ENCODE data around the gene CTNNB1.

CTNNB1 gene

GRCh38 chr3:41176596-41176995 lies 22.7 kb upstream of the CTNNB1 start:
- Histone ChIP-seq H3F3A (ENCODE audit: insufficient read depth, low read length) (no peaks in the 10 kb centered on the region), H3K9me3 (ENCODE audit: low read length) (no peaks in the 10 kb centered on the region), H3K36me3 (ENCODE audit: insufficient read depth, low read length) (no peaks in the 10 kb centered on the region), H3K9me2 (ENCODE audit: low read depth, low read length) (no peaks in the 10 kb centered on the region), H3K4me2 (ENCODE audit: low read length) (no peak overlapping the region), H4K20me1 (ENCODE audit: insufficient read depth, low read length) (no peaks in the 10 kb centered on the region), H3K79me2 (ENCODE audit: insufficient read depth, low read length) (no peaks in the 10 kb centered on the region), H3K4me1 (ENCODE audit: insufficient read depth, low read length, severe bottlenecking) (no peaks in the 10 kb centered on the region), H3K4me3 (ENCODE audit: low read depth, low read length, poor library complexity, severe bottlenecking) (no peak overlapping the region), H3K9ac (ENCODE audit: low read length) (no peak overlapping the region), H3K27ac (ENCODE audit: low read depth, low read length, poor library complexity, severe bottlenecking) (no peak overlapping the region), H2AFZ (ENCODE audit: low read length) (no peak overlapping the region), H3K27me3 (ENCODE audit: insufficient read depth, low read length) (no peaks in the 10 kb centered on the region; the same call in 1 of the 2 replicates)
- TF ChIP-seq CTCF (IDR thresholded peaks at IDR 0.05; ENCODE audit: low read length) (no peak), EZH2 (IDR thresholded peaks at IDR 0.05; ENCODE audit: borderline replicate concordance, low read length) (no peak)

GRCh38 chr3:41178576-41178975 lies 20.7 kb upstream of the CTNNB1 start:
- Histone ChIP-seq H3K36me3 (ENCODE audit: insufficient read depth, low read length) (no peaks in the 10 kb centered on the region), H3K79me2 (ENCODE audit: insufficient read depth, low read length) (no peaks in the 10 kb centered on the region), H3K4me3 (ENCODE audit: low read depth, low read length, poor library complexity, severe bottlenecking) (no peak overlapping the region), H3K9me3 (ENCODE audit: low read length) (no peaks in the 10 kb centered on the region), H3K9ac (ENCODE audit: low read length) (no peak overlapping the region), H3K9me2 (ENCODE audit: low read depth, low read length) (no peaks in the 10 kb centered on the region), H3K27ac (ENCODE audit: low read depth, low read length, poor library complexity, severe bottlenecking) (no peak overlapping the region), H3F3A (ENCODE audit: insufficient read depth, low read length) (no peaks in the 10 kb centered on the region), H3K4me2 (ENCODE audit: low read length) (no peak overlapping the region), H2AFZ (ENCODE audit: low read length) (no peak overlapping the region), H3K4me1 (ENCODE audit: insufficient read depth, low read length, severe bottlenecking) (no peaks in the 10 kb centered on the region), H4K20me1 (ENCODE audit: insufficient read depth, low read length) (no peaks in the 10 kb centered on the region), H3K27me3 (ENCODE audit: insufficient read depth, low read length) (no peaks in the 10 kb centered on the region; the same call in 1 of the 2 replicates)
- TF ChIP-seq CTCF (IDR thresholded peaks at IDR 0.05; ENCODE audit: low read length) (no peak), EZH2 (IDR thresholded peaks at IDR 0.05; ENCODE audit: borderline replicate concordance, low read length) (no peak)

- no peak for TF ChIP-seq CTCF (IDR thresholded peaks at IDR 0.05; ENCODE audit: low read length)
- TF ChIP-seq EZH2 (IDR thresholded peaks at IDR 0.05; ENCODE audit: borderline replicate concordance, low read length) = no peak
- Histone ChIP-seq H3K4me1 (ENCODE audit: insufficient read depth, low read length, severe bottlenecking) (no peaks in the 10 kb centered on the region), H3K27ac (ENCODE audit: low read depth, low read length, poor library complexity, severe bottlenecking) (no peak overlapping the region)
These were observed 18.9 kb upstream of the CTNNB1 start for GRCh38 chr3:41180396-41180795.

More at GRCh38 chr3:41180396-41180795, 18.9 kb upstream of the CTNNB1 start:
- H3K27me3 ChIP-seq (ENCODE audit: insufficient read depth, low read length) = no peaks in the 10 kb centered on the region; the same call in 1 of the 2 replicates
- no peaks in the 10 kb centered on the region for H3K79me2 ChIP-seq (ENCODE audit: insufficient read depth, low read length)
- H3K4me3 ChIP-seq (ENCODE audit: low read depth, low read length, poor library complexity, severe bottlenecking) = no peak overlapping the region
- no peak overlapping the region for H3K4me2 ChIP-seq (ENCODE audit: low read length)
- no peak overlapping the region for H3K9ac ChIP-seq (ENCODE audit: low read length)
- no peaks in the 10 kb centered on the region for H4K20me1 ChIP-seq (ENCODE audit: insufficient read depth, low read length)
- H3K9me2 ChIP-seq (ENCODE audit: low read depth, low read length) = no peaks in the 10 kb centered on the region
- no peak overlapping the region for H2AFZ ChIP-seq (ENCODE audit: low read length)
- no peaks in the 10 kb centered on the region for H3K36me3 ChIP-seq (ENCODE audit: insufficient read depth, low read length)
- no peaks in the 10 kb centered on the region for H3F3A ChIP-seq (ENCODE audit: insufficient read depth, low read length)
- no peaks in the 10 kb centered on the region for H3K9me3 ChIP-seq (ENCODE audit: low read length)
